Karpas-422 (cell line): Measurements from ENCODE around the gene SHMT1. TPM values are rescaled to one million over a fixed set of nuclear protein-coding genes. Genes with fewer than 3 reads are reported as not detected.
"Not testable (repeated sequence)": the region's sequence is repeated elsewhere in the genome, so short reads cannot be mapped to it uniquely, and the experiment has no call there.

ENCODE experiments used
- DNase-seq: peaks from one replicate; pipeline ENCODE4 v3.0.0-alpha.2; 2015
- H2AFZ ChIP-seq: fragments of 200-600 bp; sonication (generic); 2 replicates; pipeline ENCODE4 v1.6.1; 2014; ENCODE audit warnings: antibody characterized with exemption, low read length, mixed read lengths
- H3K27ac ChIP-seq: fragments of 200-600 bp; sonication (generic); 2 replicates; pipeline ENCODE4 v1.5.1; 2014; ENCODE audit warnings: mild to moderate bottlenecking, low read length, moderate library complexity
- H3K27me3 ChIP-seq: fragments of 200-600 bp; sonication (generic); 2 replicates; pipeline ENCODE4 v1.6.1; 2014; ENCODE audit warnings: low read length, mixed read lengths
- H3K36me3 ChIP-seq: fragments of 200-600 bp; sonication (generic); 2 replicates; pipeline ENCODE4 v1.6.1; 2014; ENCODE audit warnings: low read length, mixed read lengths; ENCODE audit not compliant: insufficient read depth
- H3K4me1 ChIP-seq: fragments of 200-600 bp; sonication (generic); 2 replicates; pipeline ENCODE4 v1.6.1; 2014; ENCODE audit warnings: mild to moderate bottlenecking, low read length, mixed read lengths
- H3K4me2 ChIP-seq: fragments of 200-600 bp; sonication (generic); 2 replicates; pipeline ENCODE4 v1.6.1; 2014; ENCODE audit warnings: low read length, low read depth, mild to moderate bottlenecking; ENCODE audit not compliant: poor library complexity, severe bottlenecking
- H3K4me3 ChIP-seq: fragments of 200-600 bp; sonication (generic); 2 replicates; pipeline ENCODE4 v1.5.1; 2014; ENCODE audit warnings: mild to moderate bottlenecking, antibody characterized with exemption, low read length, mixed read lengths
- H3K79me2 ChIP-seq: fragments of 200-600 bp; sonication (generic); 2 replicates; pipeline ENCODE4 v1.6.1; 2014; ENCODE audit warnings: mild to moderate bottlenecking, low read length, mixed read lengths
- H3K9ac ChIP-seq: fragments of 200-600 bp; sonication (generic); 2 replicates; pipeline ENCODE4 v1.6.0; 2014; ENCODE audit warnings: low read length
- H3K9me2 ChIP-seq: fragments of 200-600 bp; sonication (generic), shearing (Covaris generic); replicated peaks from 2 replicates; pipeline ENCODE4 v1.6.0; 2014; ENCODE audit warnings: mild to moderate bottlenecking, low read length, moderate library complexity; ENCODE audit not compliant: insufficient read depth
- H3K9me3 ChIP-seq: fragments of 300-700, 200-600 bp; sonication (generic); 2 replicates; pipeline ENCODE4 v1.6.1; 2014; ENCODE audit warnings: low read length, mixed read lengths
- H4K20me1 ChIP-seq: fragments of 200-600 bp; sonication (generic); 2 replicates; pipeline ENCODE4 v1.6.1; 2014; ENCODE audit warnings: mild to moderate bottlenecking, antibody characterized with exemption, low read length, low read depth; ENCODE audit not compliant: insufficient read depth
- total RNA-seq: library from RNA; depleted of rRNA; stranded (reverse); fragments of >200 nt; shearing (Covaris generic); gene quantifications from 2 replicates; pipeline ENCODE4 v1.2.3, GENCODE V29; 2014; ENCODE audit warnings: low replicate concordance

SHMT1 gene
- total RNA-seq, 1 experiment from 2014 or later, result 17.7 TPM

DNA sequence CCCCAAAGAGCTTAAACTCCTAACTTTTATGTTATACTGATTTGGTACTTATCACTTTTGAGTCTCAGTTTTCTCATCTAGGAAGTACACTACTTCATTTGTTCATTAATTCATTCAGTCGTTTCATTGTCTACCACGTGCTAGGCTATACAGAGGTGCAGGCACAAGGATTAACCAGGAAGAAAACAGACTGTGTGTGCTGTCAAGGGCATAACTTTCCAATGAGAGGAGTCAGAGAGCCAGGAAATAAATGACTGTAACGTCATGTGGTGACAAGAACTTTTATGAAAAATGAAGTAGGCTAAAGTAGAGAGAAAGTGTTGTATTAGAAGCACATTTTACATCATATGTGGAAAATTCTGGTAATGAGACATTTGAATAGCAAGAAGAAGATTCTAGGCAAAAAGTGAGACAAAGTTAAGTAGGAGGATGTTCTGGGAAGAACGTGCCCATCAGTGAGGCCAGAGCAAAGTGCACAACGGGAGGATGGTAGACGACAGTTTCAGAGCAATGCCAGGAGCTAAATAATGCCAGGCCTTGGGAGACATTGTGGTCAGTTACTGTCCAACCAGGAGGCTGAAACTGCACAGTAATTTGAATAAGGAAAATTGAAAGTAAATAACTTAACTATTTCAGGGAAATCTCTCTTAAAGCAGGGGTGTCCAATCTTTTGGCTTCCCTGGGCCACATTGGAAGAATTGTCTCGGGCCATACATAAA, 38.7 kb upstream of the SHMT1 start:
- H3K4me2 ChIP-seq, H3K27me3 ChIP-seq, H3K79me2 ChIP-seq, H4K20me1 ChIP-seq, H3K9ac ChIP-seq, H3K9me3 ChIP-seq, H2AFZ ChIP-seq, H3K9me2 ChIP-seq, H3K4me3 ChIP-seq, H3K27ac ChIP-seq, H3K36me3 ChIP-seq, H3K4me1 ChIP-seq: not testable (repeated sequence)
- peak; percentile 15 for DNase-seq

DNA sequence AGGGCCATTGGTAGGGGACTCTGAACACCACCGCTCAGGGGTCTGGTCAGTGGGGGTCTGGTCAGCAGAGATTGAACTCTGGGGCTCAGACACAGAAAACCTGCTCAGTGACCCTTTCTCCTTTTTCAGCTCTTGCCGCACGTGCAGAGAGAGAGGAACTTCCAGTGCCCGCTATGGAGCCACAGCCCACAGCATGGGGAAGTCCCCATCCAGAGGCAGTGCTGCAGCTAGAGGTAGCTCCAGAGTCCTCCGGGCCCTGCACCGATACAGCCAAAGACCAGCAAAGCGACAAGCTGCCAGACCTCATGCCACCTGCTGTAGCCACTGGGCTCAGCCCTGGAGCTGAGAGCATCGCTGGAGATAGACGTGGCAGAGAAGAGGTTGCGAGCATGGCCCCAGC, 25.4 kb upstream of the SHMT1 start:
- not testable (repeated sequence) for DNase-seq, H3K4me3 ChIP-seq, H3K36me3 ChIP-seq

DNA sequence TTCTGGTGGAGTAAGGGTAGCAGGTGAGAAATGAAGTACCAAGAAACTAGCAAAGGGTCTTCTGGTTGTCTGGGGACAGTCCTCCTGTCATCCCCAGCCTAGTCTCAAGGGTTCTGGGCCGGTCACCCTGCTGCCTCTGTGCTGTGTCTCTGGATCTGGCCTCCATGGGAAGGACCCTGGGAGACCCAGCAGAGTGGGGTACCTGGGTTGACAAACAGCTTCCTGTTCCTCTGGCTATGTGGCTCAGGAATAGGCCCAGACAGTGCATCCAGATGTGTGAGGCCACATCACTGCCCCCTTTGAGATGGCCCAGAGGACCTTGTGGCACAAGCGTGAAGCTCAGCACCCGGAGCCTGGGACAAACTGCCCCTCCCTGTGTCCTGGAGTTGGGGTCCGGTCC, 24.9 kb upstream of the SHMT1 start:
- not testable (repeated sequence) for H3K9me3 ChIP-seq, H3K27me3 ChIP-seq, H3K4me2 ChIP-seq, H3K9ac ChIP-seq, H3K4me3 ChIP-seq, H4K20me1 ChIP-seq, H3K36me3 ChIP-seq, DNase-seq, H3K27ac ChIP-seq, H3K79me2 ChIP-seq, H2AFZ ChIP-seq, H3K4me1 ChIP-seq, H3K9me2 ChIP-seq

More for the DNA sequence above, 25.4 kb upstream of the SHMT1 start:
- H2AFZ ChIP-seq, H3K27me3 ChIP-seq, H3K79me2 ChIP-seq, H3K9me2 ChIP-seq, H4K20me1 ChIP-seq, H3K4me2 ChIP-seq, H3K9me3 ChIP-seq, H3K4me1 ChIP-seq, H3K9ac ChIP-seq, H3K27ac ChIP-seq: not testable (repeated sequence)

DNA sequence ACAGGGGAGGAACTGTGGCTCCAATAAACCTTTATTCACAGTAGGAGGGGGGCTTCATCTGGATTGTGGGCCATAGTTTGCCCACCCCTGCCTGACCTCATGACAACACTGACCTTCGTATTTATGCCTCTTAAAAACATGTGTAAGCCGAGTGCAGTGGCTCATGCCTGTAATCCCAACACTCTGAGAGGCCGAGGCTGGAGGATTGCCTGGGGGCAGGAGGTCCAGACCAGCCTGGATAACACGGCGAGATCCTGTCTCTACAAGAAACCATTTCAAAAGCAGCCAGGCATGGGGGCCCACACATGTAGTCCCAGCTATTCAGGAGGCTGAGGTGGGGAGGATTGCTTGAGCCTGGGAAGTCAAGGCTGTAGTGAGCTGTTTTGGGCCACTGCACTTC, 24.2 kb upstream of the SHMT1 start:
- not testable (repeated sequence) for H3K4me2 ChIP-seq, H3K4me3 ChIP-seq, H4K20me1 ChIP-seq, H3K27me3 ChIP-seq, H3K79me2 ChIP-seq, H3K36me3 ChIP-seq, H3K27ac ChIP-seq, DNase-seq, H3K4me1 ChIP-seq, H3K9me2 ChIP-seq, H3K9me3 ChIP-seq, H2AFZ ChIP-seq, H3K9ac ChIP-seq

DNA sequence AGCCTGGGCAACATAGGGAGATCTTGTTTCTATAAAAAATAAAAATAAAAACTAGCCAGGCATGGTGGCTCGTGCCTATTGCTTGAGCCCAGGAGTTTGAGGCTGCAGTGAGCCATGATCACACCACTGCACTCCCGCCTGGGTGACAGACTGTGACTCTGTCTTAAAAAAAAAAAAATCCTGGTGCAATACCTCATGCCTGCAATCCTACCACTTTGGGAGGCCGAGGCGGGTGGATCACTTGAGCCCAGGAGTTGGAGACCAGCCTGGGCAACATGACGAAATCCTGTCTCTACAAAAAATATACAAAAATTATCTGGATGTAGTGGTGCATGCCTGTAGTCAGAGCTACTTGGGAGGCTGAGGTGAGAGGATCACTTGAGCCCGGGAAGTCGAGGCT, 20.9 kb upstream of the SHMT1 start:
- H3K4me2 ChIP-seq, H3K27me3 ChIP-seq, H3K27ac ChIP-seq, H4K20me1 ChIP-seq, H3K9me2 ChIP-seq, H3K4me3 ChIP-seq, H3K4me1 ChIP-seq, H2AFZ ChIP-seq, H3K9ac ChIP-seq, DNase-seq, H3K9me3 ChIP-seq, H3K36me3 ChIP-seq, H3K79me2 ChIP-seq: not testable (repeated sequence)

DNA sequence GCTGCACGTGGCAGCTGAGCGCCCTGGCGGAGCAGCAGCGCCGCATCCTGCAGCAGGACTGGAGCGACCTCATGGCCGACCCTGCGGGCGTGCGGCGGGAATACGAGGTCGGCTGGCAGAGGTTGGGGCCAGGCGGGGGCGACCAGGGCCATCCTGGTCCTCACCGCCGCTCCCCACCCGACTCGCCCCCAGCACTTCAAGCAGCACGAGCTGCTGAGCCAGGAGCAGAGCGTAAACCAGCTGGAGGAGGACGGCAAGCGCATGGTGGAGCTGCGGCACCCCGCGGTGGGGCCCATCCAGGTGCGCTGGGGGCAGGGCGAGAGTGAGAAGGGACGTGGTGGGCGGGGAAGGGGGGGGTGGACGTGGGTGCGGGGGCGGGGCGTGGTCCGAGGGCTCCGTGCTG, 19.7 kb upstream of the SHMT1 start:
- not testable (repeated sequence) for H3K36me3 ChIP-seq, H3K9me3 ChIP-seq, H2AFZ ChIP-seq, H3K4me1 ChIP-seq, H3K79me2 ChIP-seq, H3K9ac ChIP-seq, H3K4me3 ChIP-seq, H3K27me3 ChIP-seq, H3K27ac ChIP-seq, H4K20me1 ChIP-seq, H3K4me2 ChIP-seq, DNase-seq, H3K9me2 ChIP-seq

DNA sequence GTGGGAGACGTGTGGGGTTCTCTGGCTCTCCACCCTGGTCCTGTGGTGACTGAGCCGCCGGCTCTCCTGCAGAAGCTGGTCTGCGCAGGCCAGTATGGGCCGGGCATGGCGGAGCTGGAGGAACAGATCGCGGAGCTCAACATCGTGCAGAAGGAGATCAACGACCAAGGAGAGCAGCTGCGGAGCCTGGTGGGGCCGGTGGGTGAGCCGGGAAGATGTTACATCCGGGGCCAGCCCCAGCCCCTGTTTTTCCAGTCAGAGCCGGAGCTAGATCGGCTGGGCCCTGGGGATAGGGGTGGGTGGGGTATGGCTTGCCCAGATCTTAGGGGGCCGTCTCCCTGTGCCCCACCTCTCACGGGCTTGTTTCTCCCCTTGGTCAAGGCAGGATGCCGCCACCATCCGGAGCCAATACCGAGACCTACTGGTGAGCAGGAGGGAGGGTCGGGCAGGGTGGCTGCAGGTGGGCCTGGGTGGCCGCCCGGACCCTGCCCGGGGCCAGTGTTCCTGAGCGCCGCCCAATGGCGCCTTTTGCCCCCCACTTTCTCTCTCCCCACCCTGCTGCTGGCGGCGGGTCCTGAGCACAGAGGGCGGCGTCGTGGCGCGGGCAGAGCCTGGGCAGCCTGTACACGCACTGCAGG, 19.2 kb upstream of the SHMT1 start:
- Histone ChIP-seq H3K36me3 (no peaks in the 10 kb centered on the region), H2AFZ (no peak overlapping the region), H3K4me3 (no peak overlapping the region), H4K20me1 (no peaks in the 10 kb centered on the region), H3K4me2 (no peak overlapping the region), H3K9me2 (no peaks in the 10 kb centered on the region), H3K4me1 (no peaks in the 10 kb centered on the region), H3K9me3 (no peaks in the 10 kb centered on the region), H3K27me3 (no peaks in the 10 kb centered on the region), H3K27ac (no peak overlapping the region), H3K9ac (no peak overlapping the region), H3K79me2 (no peaks in the 10 kb centered on the region)
- DNase-seq, result no peak

DNA sequence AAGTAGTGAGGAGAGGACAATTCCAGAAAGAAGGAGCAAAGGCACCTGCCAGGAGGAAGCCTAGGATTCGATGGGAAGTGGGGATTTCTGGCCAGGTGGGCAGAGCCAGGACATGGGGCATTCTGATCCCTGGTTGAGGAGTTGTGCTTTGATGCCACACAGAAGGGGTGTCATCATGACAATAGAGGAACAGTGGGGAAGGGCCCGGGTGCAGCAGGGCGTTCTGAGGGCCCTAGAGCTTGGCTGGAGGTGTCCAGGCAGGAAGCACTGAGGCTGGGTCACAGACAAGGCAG, 18.5 kb upstream of the SHMT1 start:
- no peak overlapping the region for H3K4me3 ChIP-seq
- no peak overlapping the region for H2AFZ ChIP-seq
- no peaks in the 10 kb centered on the region for H3K9me2 ChIP-seq
- no peak overlapping the region for H3K27ac ChIP-seq
- H3K9ac ChIP-seq, result no peak overlapping the region
- no peak overlapping the region for H3K4me2 ChIP-seq
- H3K27me3 ChIP-seq, result no peaks in the 10 kb centered on the region
- no peaks in the 10 kb centered on the region for H3K9me3 ChIP-seq
- no peaks in the 10 kb centered on the region for H3K4me1 ChIP-seq
- DNase-seq, result no peak
- no peaks in the 10 kb centered on the region for H3K36me3 ChIP-seq
- no peaks in the 10 kb centered on the region for H3K79me2 ChIP-seq
- no peaks in the 10 kb centered on the region for H4K20me1 ChIP-seq
